IMR-90 (cell line): ENCODE data around the gene RNF6. TPM values are rescaled to one million over a fixed set of nuclear protein-coding genes. Genes with fewer than 3 reads are reported as not detected.

Experiments used
- ATAC-seq: fragments of 200-7000 bp; cut with Tn5 transposase; 2 replicates; pipeline ENCODE4 v1.9.1; 2020; ENCODE audit warnings: low read depth, mild to moderate bottlenecking, moderate library complexity
- BruUV-seq: library from RNA; stranded (reverse); fragments of 400-500 nt; replicated peaks from 2 replicates; lab custom pipeline; 2021; lab: Mats Ljungman, UMichigan
- CTCF ChIA-PET: fragments of 300-600 bp; formaldehyde crosslinking; extraction: SDS; loops from one replicate; lab custom pipeline; 2021; ENCODE audit warnings: antibody characterized with exemption; lab: Yijun Ruan, JAX
- POLR2A ChIA-PET: fragments of 300-600 bp; sonication (Branson Sonifier 250); formaldehyde crosslinking; loops from one replicate; lab custom pipeline; 2022; ENCODE audit warnings: antibody characterized with exemption; ENCODE audit not compliant: unreplicated experiment; lab: Charles Lee
- DNase-seq: peaks from one replicate; pipeline ENCODE4 v3.0.0; 2013
- H2AFZ ChIP-seq: replicated peaks from 2 replicates; pipeline ENCODE3; 2013; ENCODE audit warnings: low read length, mild to moderate bottlenecking; ENCODE audit not compliant: poor library complexity
- H2AK5ac ChIP-seq: 2 replicates; pipeline ENCODE4 v1.6.1; 2013; ENCODE audit warnings: low read depth, low read length, inconsistent platforms
- H2AK9ac ChIP-seq: replicated peaks from 2 replicates; pipeline ENCODE3; 2013; ENCODE audit warnings: mild to moderate bottlenecking, low read depth, low read length, moderate library complexity; ENCODE audit not compliant: poor library complexity
- H2BK120ac ChIP-seq: 2 replicates; pipeline ENCODE4 v1.6.1; 2013; ENCODE audit warnings: low read depth, low read length, inconsistent platforms
- H2BK15ac ChIP-seq: 3 replicates; pipeline ENCODE4 v1.6.1; 2013; ENCODE audit warnings: low read depth, low read length, inconsistent platforms
- H2BK20ac ChIP-seq: 2 replicates; pipeline ENCODE4 v1.6.1; 2013; ENCODE audit warnings: low read depth, mild to moderate bottlenecking, inconsistent platforms, low read length, moderate library complexity
- H2BK5ac ChIP-seq: 2 replicates; pipeline ENCODE4 v1.6.1; 2013; ENCODE audit warnings: mild to moderate bottlenecking, low read depth, low read length, inconsistent platforms; ENCODE audit not compliant: poor library complexity, severe bottlenecking
- H3K14ac ChIP-seq: replicated peaks from 2 replicates; pipeline ENCODE4 v1.6.1; 2013; ENCODE audit warnings: low read depth, low read length, inconsistent platforms
- H3K18ac ChIP-seq: 2 replicates; pipeline ENCODE4 v1.6.1; 2013; ENCODE audit warnings: low read depth, low read length, control low read depth
- H3K23ac ChIP-seq: 2 replicates; pipeline ENCODE4 v1.6.1; 2013; ENCODE audit warnings: low read depth, low read length, inconsistent platforms
- H3K27ac ChIP-seq: 2 replicates; pipeline ENCODE4 v1.5.1; 2013; ENCODE audit warnings: mild to moderate bottlenecking, control low read depth, low read length; ENCODE audit not compliant: insufficient read depth
- H3K27me3 ChIP-seq: 2 replicates; pipeline ENCODE4 v1.6.1; 2013; ENCODE audit warnings: low read length; ENCODE audit not compliant: control insufficient read depth, insufficient read depth
- H3K36me3 ChIP-seq: 2 replicates; pipeline ENCODE4 v1.6.1; 2013; ENCODE audit warnings: low read length, mixed read lengths; ENCODE audit not compliant: control insufficient read depth, insufficient read depth
- H3K4ac ChIP-seq: 2 replicates; pipeline ENCODE4 v1.6.1; 2013; ENCODE audit warnings: low read depth, low read length, inconsistent platforms
- H3K4me1 ChIP-seq: 2 replicates; pipeline ENCODE4 v1.6.1; 2013; ENCODE audit warnings: low read length, mixed read lengths; ENCODE audit not compliant: control insufficient read depth, insufficient read depth
- H3K4me2 ChIP-seq: 2 replicates; pipeline ENCODE4 v1.6.1; 2013; ENCODE audit warnings: low read depth, mild to moderate bottlenecking, control low read depth, low read length, moderate library complexity
- H3K4me3 ChIP-seq: 2 replicates; pipeline ENCODE4 v1.5.1; 2013; ENCODE audit warnings: low read depth, mild to moderate bottlenecking, control low read depth, low read length, moderate library complexity; ENCODE audit not compliant: insufficient read depth
- H3K56ac ChIP-seq: 2 replicates; pipeline ENCODE4 v1.6.1; 2013; ENCODE audit warnings: low read length, inconsistent platforms; ENCODE audit not compliant: insufficient read depth; ENCODE audit errors: extremely low read depth
- H3K79me1 ChIP-seq, 2 experiments: 2 replicates each; pipeline ENCODE4 v1.6.1; 2013; ENCODE audit warnings: low read length in 2 of 2, inconsistent platforms in 1 of 2, low read depth in 1 of 2
- H3K9ac ChIP-seq: 2 replicates; pipeline ENCODE4 v1.6.1; 2013; ENCODE audit warnings: low read depth, low read length, control low read depth
- H3K9me1 ChIP-seq: 2 replicates; pipeline ENCODE4 v1.6.1; 2013; ENCODE audit warnings: low read length, inconsistent platforms; ENCODE audit not compliant: insufficient read depth
- H3K9me3 ChIP-seq: 2 replicates; pipeline ENCODE4 v1.6.1; 2013; ENCODE audit warnings: low read length; ENCODE audit not compliant: control insufficient read depth, insufficient read depth
- H4K20me1 ChIP-seq: 2 replicates; pipeline ENCODE4 v1.6.1; 2013; ENCODE audit warnings: low read length, inconsistent platforms; ENCODE audit not compliant: insufficient read depth
- H4K5ac ChIP-seq: 2 replicates; pipeline ENCODE4 v1.6.1; 2013; ENCODE audit warnings: mild to moderate bottlenecking, low read depth, low read length, control low read depth
- H4K8ac ChIP-seq, 2 experiments: 2 replicates each; pipeline ENCODE4 v1.6.1; 2013; ENCODE audit warnings: low read depth in 2 of 2, low read length in 2 of 2, control low read depth in 1 of 2, inconsistent platforms in 1 of 2
- H4K91ac ChIP-seq: 2 replicates; pipeline ENCODE4 v1.6.1; 2013; ENCODE audit warnings: low read depth, low read length, inconsistent platforms; ENCODE audit not compliant: insufficient read depth
- CHD1 ChIP-seq: IDR thresholded peaks from 2 replicates; pipeline ENCODE4 v1.6.1; 2012; ENCODE audit warnings: low read depth, low read length, improper control_type of control experiment
- CTCF ChIP-seq: conservative IDR thresholded peaks from 2 replicates; pipeline ENCODE4 v1.5.1; 2012; ENCODE audit warnings: mild to moderate bottlenecking, low read depth, low read length, improper control_type of control experiment
- FOS ChIP-seq: fragments of 150-350 bp; IDR thresholded peaks from 2 replicates; pipeline ENCODE4 v1.6.1; 2016; ENCODE audit warnings: low read depth, low read length
- MAFK ChIP-seq: IDR thresholded peaks from 2 replicates; pipeline ENCODE4 v1.6.1; 2012; ENCODE audit warnings: low read depth, low read length, improper control_type of control experiment
- MAZ ChIP-seq: IDR thresholded peaks from 2 replicates; pipeline ENCODE4 v1.6.1; 2012; ENCODE audit warnings: low read depth, mild to moderate bottlenecking, low read length, improper control_type of control experiment, moderate library complexity, borderline replicate concordance
- MXI1 ChIP-seq: IDR thresholded peaks from 2 replicates; pipeline ENCODE4 v1.6.1; 2012; ENCODE audit warnings: low read depth, mild to moderate bottlenecking, low read length, moderate library complexity, borderline replicate concordance
- POLR2A ChIP-seq: IDR thresholded peaks from 2 replicates; pipeline ENCODE4 v1.6.1; 2012; ENCODE audit warnings: mild to moderate bottlenecking, low read depth, low read length
- RAD21 ChIP-seq: IDR thresholded peaks from 2 replicates; pipeline ENCODE4 v1.6.1; 2012; ENCODE audit warnings: low read length, improper control_type of control experiment
- RCOR1 ChIP-seq: IDR thresholded peaks from 2 replicates; pipeline ENCODE4 v1.6.1; 2012; ENCODE audit warnings: mild to moderate bottlenecking, low read length, improper control_type of control experiment; ENCODE audit not compliant: insufficient replicate concordance
- RFX5 ChIP-seq: IDR thresholded peaks from 2 replicates; pipeline ENCODE4 v1.8.0; 2012; ENCODE audit warnings: low read depth, mild to moderate bottlenecking, low read length, moderate library complexity
- SMC3 ChIP-seq: fragments of 150-350 bp; IDR thresholded peaks from 2 replicates; pipeline ENCODE4 v1.6.1; 2016; ENCODE audit warnings: low read depth, mild to moderate bottlenecking, antibody characterized with exemption, low read length, moderate library complexity
- WGBS, 2 experiments: methylation state at CpG; one replicate each; pipeline versions ENCODE4 v1.1.5 to v1.1.7; 2013; ENCODE audit warnings: missing lambda C conversion rate in 2 of 2; ENCODE audit not compliant: insufficient read length in 1 of 2; ENCODE audit errors: extremely low coverage in 2 of 2; 5-methylcytosine and 5-hydroxymethylcytosine counted together
- dilution Hi-C: fragments of 300-500 bp; cut with HindIII; formaldehyde crosslinking; loops from one replicate; pipeline ENCODE4 v1.14.3; 2018; ENCODE audit warnings: low sequenced_read_pairs; ENCODE audit not compliant: unreplicated experiment
- in situ Hi-C: fragments of 300-500 bp; cut with MboI; formaldehyde crosslinking; loops from 3 replicates; pipeline ENCODE4 v1.14.3; 2019; ENCODE audit warnings: low sequenced_read_pairs, inconsistent platforms, mixed read lengths
- intact Hi-C: fragments of 100-400 bp; cut with micrococcal nuclease; formaldehyde crosslinking; loops from 2 replicates; pipeline ENCODE4 v1.10.0; 2022
- polyA plus RNA-seq, 3 experiments: library from polyadenylated mRNA; depleted of rRNA; stranded (reverse); fragments of >200 nt; gene quantifications; 2 replicates each; pipeline ENCODE4 v1.2.3, GENCODE V29; 2012; ENCODE audit warnings: low replicate concordance in 1 of 3
- total RNA-seq: library from RNA; depleted of rRNA; stranded (reverse); fragments of >200 nt; gene quantifications from 2 replicates; pipeline ENCODE4 v1.2.3, GENCODE V29; 2012
- TF ChIP-seq, protein P1 (sequence below): fragments of 150-350 bp; IDR thresholded peaks from 2 replicates; pipeline ENCODE4 v1.6.1; 2017; ENCODE audit warnings: mild to moderate bottlenecking, antibody characterized with exemption, low read length, low read depth

RNF6 gene
- total and polyA plus RNA-seq, 2 of the 4 experiments (the other 2 are of a cell fraction): 22.9 to 33.3 TPM

- no peak overlapping the region for H2AK9ac ChIP-seq
These were observed 37.5 kb upstream of the RNF6 start for GRCh38 chr13:26259634-26260033.

More at GRCh38 chr13:26259634-26260033, 37.5 kb upstream of the RNF6 start:
- ChIA-PET POLR2A (no interaction called here), CTCF (no interaction called here)
- Histone ChIP-seq H3K18ac (no peak overlapping the region), H2BK120ac (no peak overlapping the region), H3K4me2 (no peak overlapping the region), H2BK15ac (no peak overlapping the region), H3K36me3 (no peaks in the 10 kb centered on the region), H3K4ac (no peak overlapping the region), H2BK20ac (no peak overlapping the region), H3K23ac (no peak overlapping the region), H2BK5ac (no peak overlapping the region), H3K9me1 (no peaks in the 10 kb centered on the region; the same call in 1 of the 2 replicates), H3K27ac (no peak overlapping the region), H4K91ac (no peak overlapping the region), H4K20me1 (peaks cover 38% of the 10 kb centered on the region), H3K56ac (no peak overlapping the region), H3K9me3 (no peaks in the 10 kb centered on the region), H3K4me3 (no peak overlapping the region), H3K27me3 (no peaks in the 10 kb centered on the region), H3K4me1 (no peaks in the 10 kb centered on the region), H4K8ac (no peak overlapping the region), H2AFZ (no peak overlapping the region), H3K14ac (no peak overlapping the region), H2AK5ac (no peak overlapping the region), H3K9ac (no peak overlapping the region), H3K79me1 (peaks cover 3 to 48% of the 10 kb centered on the region in 2 experiments), H4K5ac (no peak overlapping the region)
- no CpG with 5 or more reads among the region's 3 CpGs for WGBS, 2 experiments
- intact Hi-C loops: loop anchor here (5.0 to 10.0 kb wide), 3 partner anchors 85 to 235 kb away; no protein-coding TSS in a partner anchor
- TF ChIP-seq POLR2A (no peak), MAFK (no peak), MXI1 (no peak), MAZ (no peak), RFX5 (no peak), FOS (no peak), SMC3 (no peak), CTCF (no peak), CHD1 (no peak), RAD21 (no peak), RCOR1 (no peak)
- TF ChIP-seq, protein P1, sequence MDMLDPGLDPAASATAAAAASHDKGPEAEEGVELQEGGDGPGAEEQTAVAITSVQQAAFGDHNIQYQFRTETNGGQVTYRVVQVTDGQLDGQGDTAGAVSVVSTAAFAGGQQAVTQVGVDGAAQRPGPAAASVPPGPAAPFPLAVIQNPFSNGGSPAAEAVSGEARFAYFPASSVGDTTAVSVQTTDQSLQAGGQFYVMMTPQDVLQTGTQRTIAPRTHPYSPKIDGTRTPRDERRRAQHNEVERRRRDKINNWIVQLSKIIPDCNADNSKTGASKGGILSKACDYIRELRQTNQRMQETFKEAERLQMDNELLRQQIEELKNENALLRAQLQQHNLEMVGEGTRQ: no peak
- BruUV-seq: no TSS peak
- DNase-seq: no peak
- in situ Hi-C loops: no loop called here
- dilution Hi-C loops: no loop called here
- ATAC-seq: no peak
